Choroid plexus epithelial cell (primary cell): Measurements from ENCODE around the gene LY6G5C.

Experiments used
- DNase-seq: peaks from one replicate; pipeline ENCODE4 v3.0.0-alpha.2; 2010; ENCODE audit warnings: low read depth
- H3K4me3 ChIP-seq: 2 replicates; pipeline ENCODE4 v1.5.1; 2011; ENCODE audit warnings: low read depth, mild to moderate bottlenecking, control low read depth, low read length, moderate library complexity
- CTCF ChIP-seq: conservative IDR thresholded peaks from 2 replicates; pipeline ENCODE4 v1.5.1; 2011; ENCODE audit warnings: low read depth, mild to moderate bottlenecking, control low read depth, inconsistent platforms, low read length, moderate library complexity

LY6G5C gene

GRCh38 chr6:31660381-31661261, 20.2 kb downstream of the LY6G5C start, which contains the start of gene C6orf47:
Gene C6orf47 (minus strand): TSS chr6:31660778. CDS start chr6:31659947, 831 bp downstream.
- TF ChIP-seq CTCF: no peak
- DNase-seq: peak; percentile 83
- peak within 1 kb of the TSS; percentile 82 for H3K4me3 ChIP-seq

GRCh38 chr6:31659649-31660380, 21.1 kb downstream of the LY6G5C start:
- H3K4me3 ChIP-seq: peak overlapping the region; percentile 82
- TF ChIP-seq CTCF: no peak
- DNase-seq: peak; percentile 29

GRCh38 chr6:31658983-31659648, 21.8 kb downstream of the LY6G5C start:
- no peak for DNase-seq
- peak overlapping the region; percentile 82 for H3K4me3 ChIP-seq
- no peak for TF ChIP-seq CTCF

GRCh38 chr6:31658158-31658688, 22.6 kb downstream of the LY6G5C start:
- no peak for DNase-seq
- TF ChIP-seq CTCF: no peak
- H3K4me3 ChIP-seq: no peak overlapping the region

GRCh38 chr6:31657406-31658157, 23.3 kb downstream of the LY6G5C start:
- TF ChIP-seq CTCF: no peak
- no peak for DNase-seq
- H3K4me3 ChIP-seq: no peak overlapping the region
